Measurements from ENCODE around the gene NHSL1. TPM values are rescaled to one million over a fixed set of nuclear protein-coding genes. Genes with fewer than 3 reads are reported as not detected.
"Not testable (repeated sequence)": the region's sequence is repeated elsewhere in the genome, so short reads cannot be mapped to it uniquely, and the experiment has no call there.

NHSL1 gene
- total RNA-seq, 2 donors from 2014 or later = 13.3 to 15.5 TPM

DNA sequence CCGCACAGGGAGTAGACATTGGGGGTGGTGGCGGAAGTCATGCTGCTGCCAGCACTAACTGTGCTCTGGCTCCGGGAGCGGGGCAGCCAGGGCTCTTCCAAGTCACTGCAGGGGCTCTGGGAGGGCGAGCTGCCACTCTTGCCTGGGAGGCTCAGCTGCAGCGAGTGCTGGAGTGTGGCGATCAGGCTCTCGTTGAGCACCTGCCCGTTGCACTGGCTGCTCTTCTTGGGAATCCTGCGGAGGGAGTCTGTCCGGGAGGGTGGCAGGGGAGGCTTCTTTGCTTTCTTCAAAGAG is 67.3 kb downstream of the NHSL1 start:
- intact Hi-C loops (cut with DNase I) = loop anchor here in 1 of 2 donors (5.0 kb wide), 1 partner anchor 155 kb away; no protein-coding TSS in a partner anchor
- no peak for DNase-seq (ENCODE audit: low spot score)

DNA sequence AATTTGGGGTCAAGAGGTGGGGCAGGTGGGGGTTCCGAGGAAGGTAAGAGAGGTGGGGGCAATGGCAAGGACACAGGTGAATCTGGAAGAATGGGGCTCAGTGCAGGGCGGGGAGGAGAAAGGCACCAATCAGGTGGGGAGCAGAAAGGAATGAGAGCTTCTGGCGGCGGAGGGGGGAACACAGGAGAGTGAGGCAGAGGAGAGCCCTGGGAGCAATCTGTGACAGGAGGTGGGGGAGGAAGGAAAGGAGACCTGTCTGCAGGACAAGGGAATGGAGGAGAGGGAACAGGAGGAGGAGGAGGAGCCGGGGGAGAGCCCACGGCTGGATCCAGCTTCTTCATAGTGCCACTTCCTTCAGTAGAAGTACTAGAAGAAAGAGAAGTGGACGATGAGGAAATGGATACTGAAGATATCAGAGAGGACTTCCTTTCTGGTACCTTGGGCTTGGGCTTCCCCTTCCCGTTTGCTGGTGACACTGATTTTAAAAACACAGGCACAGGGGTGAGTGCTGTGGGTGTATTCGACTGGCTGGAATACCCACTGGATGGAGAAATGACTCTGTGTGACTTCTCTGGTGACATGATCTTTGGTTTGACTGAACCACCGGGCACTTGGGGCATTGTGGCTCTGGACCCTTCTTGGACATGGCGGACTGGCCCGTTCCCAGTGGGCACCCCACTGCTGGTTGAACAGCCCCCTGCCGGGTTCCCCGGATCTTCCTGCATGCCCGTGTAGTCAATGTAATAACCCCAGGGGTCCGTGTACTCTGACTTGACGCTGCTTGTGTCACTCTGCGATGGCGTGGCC is 67.8 kb downstream of the NHSL1 start:
- intact Hi-C loops (cut with DNase I) = loop anchor here in 1 of 2 donors (5.0 kb wide), 1 partner anchor 156 kb away; no protein-coding TSS in a partner anchor
- no peak for DNase-seq (ENCODE audit: low spot score)

DNA sequence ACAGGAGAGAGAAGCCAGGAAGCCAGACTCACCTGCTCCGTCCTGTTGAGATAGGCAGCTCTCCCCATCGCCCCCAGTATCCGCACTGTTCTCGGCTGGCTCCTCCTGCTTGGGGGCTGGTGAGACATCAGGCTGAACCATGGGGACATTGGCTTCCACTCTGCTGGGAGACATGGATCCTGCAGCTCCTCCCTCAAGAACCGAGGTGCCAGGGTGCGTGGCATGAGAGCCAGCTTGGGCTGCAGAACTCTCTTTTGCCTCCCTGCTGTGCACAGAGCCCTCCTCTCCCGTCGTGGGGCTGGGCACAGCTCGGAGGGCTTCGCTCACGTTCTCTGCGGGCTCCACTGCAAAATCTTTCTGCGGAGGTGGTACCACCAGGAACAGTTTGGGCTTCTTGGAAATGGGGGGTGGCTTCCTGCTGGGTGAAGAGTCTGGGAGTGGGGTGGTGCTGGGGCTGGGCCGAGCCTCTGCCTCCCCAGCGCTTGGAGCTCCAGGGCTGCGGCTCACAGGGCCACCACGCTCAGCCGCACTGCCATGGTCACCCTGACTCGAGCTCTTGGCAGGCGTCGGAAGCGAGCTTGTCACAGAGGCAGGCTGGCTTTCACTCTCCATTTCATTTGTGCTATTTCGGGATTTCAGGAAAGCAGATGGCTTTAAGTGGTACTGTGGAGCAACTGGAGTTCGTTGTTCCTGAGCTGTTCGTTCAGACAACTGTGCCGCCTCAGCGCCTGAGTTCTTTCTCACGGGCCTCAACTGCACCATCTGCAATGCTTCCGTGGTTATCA is 68.7 kb downstream of the NHSL1 start:
- DNase-seq (ENCODE audit: low spot score) = no peak
- intact Hi-C loops (cut with DNase I) = loop anchor here in 1 of 2 donors (5.0 kb wide), 1 partner anchor 157 kb away; no protein-coding TSS in a partner anchor

DNA sequence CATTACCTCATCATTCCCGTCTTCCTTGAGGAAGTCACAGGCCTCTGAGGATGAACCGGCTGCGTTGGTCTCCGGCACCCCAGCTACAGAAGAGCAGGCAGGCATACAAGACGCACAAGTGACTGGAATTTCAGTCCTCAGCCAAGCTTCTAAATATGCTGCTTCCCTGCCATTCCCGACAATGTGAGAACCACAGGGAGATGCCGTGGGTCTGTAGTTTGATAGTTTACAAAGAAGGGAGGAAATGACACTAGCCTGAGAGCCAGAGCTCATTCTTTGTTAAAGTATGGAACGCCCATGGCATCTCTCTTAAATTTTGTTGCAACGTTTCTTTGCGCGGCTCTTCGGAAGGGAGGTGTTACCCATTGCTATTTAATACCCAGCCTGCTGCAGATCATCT is 69.5 kb downstream of the NHSL1 start:
- DNase-seq (ENCODE audit: low spot score) = no peak
- intact Hi-C loops (cut with DNase I) = loop anchor here in 1 of 2 donors (5.0 to 10.0 kb wide), 2 partner anchors 158 to 335 kb away; no protein-coding TSS in a partner anchor

DNA sequence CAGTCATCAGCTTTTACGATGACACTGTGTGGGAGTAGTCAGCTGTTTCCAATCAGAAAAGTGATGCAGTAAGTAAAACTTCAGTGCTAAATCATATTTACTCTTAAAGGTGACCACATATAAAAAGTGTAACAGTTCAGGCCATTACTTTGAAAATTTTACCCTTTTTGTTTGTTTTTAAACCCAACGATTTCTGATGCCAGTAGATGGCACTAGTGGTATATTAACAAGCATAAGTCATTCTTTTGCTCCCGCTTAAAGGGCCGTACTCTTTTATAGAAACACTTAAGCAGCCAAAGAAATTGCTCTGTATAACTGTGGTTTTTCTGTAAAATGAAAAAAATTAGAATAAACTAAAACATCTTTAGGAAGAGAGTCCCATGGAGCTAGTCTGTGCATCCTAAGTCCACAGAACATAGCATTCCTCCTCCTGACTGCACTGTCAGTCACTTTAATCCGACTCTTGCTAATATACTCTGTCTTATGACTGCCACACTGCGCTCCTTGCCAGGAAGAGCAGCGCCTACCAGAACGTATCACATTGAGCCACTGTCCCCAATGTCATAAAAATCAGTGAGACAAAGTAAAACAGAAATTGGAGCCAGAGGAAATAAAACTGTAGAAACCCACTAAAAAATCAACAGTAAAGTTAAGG is 70.2 kb downstream of the NHSL1 start:
- no peak for DNase-seq (ENCODE audit: low spot score)
- intact Hi-C loops (cut with DNase I) = loop anchor here in 1 of 2 donors (10.0 kb wide), 1 partner anchor 336 kb away; no protein-coding TSS in a partner anchor

DNA sequence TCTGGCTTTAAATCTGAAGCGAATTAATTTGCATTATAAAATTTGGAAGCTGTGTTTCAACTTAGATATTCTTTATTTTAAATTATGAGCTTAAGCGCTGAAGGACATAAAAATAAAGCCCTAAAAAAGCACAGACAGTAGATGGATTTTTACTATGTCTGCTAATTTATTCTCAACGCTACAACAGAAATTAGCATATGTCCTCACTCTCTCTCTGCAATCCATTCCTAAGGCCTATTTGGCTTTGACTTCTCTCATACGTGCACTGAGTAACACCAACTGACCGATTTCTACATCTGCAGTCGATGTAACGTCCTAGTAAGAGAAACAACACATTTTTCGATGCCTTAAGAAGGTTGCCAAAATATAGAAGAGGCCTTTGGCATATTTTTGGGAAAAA is 71.6 kb downstream of the NHSL1 start:
- DNase-seq (ENCODE audit: low spot score) = no peak
- intact Hi-C loops (cut with DNase I) = loop anchor here in 1 of 2 donors (10.0 kb wide), 1 partner anchor 337 kb away; no protein-coding TSS in a partner anchor

DNA sequence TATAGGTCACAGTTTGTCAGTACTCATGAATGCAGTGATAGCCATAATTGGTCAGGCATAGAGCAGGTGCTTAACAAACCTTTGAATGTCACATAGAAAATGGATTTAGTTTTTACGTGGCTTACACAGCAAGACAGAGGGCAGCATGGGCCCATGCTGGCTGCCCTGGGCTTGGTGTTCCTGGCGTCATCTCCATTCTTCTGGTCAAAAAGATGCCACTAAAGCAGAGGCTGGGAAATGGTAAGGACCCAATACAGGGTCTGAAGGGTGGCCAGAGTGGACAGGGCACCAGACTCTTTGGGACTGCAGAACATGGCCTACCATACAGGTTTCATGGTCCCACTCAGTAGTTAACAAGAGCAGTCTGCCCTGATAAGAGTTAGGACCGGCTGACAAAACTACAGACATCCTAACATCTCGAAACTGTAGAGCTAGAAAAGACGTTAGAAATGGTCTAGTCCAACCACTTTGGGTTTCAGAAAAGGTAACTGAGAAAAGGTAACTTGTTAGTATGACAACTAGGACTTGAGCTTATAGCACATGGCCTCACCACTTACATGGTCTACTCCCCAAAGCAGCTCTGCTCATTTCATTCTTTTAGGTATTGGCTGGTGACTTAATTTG is 72.7 kb downstream of the NHSL1 start:
- intact Hi-C loops (cut with DNase I) = loop anchor here in 1 of 2 donors (10.0 kb wide), 1 partner anchor 338 kb away; no protein-coding TSS in a partner anchor
- no peak for DNase-seq (ENCODE audit: low spot score)

DNA sequence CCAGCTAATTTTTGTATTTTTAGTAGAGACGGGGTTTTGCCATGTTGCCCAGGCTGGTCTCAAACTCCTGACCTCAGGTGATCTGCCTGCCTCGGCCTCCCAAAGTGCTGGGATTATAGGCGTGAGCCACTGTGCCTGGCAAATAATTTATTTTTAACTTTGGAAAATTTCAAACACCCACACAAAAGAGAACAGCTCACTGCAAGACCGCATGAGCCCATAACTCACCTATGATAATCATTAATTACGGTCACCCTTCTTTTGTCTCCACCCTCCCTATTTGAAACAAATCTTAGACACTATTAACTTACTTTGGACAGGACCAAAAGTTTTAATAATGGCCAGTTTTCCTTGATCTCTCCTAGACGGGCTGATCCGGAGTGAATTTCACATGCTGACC is 74.0 kb downstream of the NHSL1 start:
- DNase-seq (ENCODE audit: low spot score) = not testable (repeated sequence)
- intact Hi-C loops (cut with DNase I) = loop anchor here in 1 of 2 donors (10.0 kb wide), 1 partner anchor 340 kb away; no protein-coding TSS in a partner anchor

DNA sequence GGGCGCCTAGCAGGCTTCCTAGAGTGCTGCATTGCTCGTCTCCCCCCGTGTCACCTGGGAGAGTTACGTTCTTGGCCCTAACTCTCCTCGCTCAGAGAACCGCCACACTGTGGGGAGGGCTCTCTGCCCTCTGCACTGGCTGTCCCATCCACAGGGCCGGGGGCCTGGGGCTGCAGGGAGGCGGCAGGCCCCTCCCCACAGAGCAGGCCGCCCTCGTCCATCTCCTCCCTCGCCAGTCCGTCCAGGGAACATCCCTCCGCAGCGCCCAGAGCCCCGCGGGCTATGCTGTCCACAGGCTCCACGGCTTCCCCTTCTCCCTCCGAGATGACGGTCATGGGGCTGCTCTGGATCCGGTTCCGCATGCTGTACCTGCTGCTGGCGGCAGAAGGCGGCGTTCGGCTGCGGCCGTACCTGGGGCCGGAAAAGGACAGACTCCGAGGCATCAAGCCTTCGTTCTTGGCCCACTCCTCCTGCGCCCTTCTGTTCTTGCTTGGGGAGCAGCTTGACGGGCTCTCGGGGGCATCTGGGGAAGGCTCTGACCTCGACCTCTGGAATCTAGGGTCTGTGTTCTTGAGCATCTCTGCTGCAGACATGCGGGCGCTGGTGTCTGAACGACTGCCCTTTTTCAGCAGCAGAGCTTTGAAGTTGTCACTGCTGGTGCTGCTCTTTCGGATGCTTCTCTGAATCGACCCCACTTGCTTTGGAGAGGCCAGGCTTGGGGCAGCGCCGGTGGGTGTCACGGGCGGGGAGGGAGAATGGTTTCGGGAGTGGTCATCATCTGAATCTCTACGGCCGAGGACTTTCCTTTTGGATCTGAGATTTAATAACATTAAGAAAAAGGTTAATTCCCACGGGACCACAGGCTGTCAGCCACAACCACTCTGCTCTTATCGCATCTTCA is 75.0 kb downstream of the NHSL1 start:
- intact Hi-C loops (cut with DNase I) = loop anchor here in 1 of 2 donors (10.0 kb wide), 1 partner anchor 341 kb away; no protein-coding TSS in a partner anchor
- no peak for DNase-seq (ENCODE audit: low spot score)

DNA sequence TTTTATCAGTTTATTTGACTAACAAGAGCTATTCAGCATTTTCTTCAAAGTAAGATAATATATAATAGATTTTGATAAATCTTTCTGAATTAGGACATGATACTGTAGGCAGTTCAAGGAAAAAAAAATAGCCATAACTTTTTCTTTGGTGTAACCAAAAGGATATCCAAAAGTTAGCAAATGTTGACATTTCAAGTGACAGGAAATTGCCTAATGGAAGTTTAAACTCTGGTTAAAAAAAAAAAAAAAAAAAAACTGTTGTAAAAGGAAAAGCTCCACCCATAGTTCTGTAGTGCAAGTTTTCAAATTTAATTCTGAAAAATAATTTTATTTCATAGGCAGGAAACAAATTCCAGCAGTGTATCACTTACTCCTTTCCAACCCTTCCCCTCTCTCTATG is 76.4 kb downstream of the NHSL1 start:
- intact Hi-C loops (cut with DNase I) = loop anchor here in 1 of 2 donors (10.0 kb wide), 1 partner anchor 342 kb away; no protein-coding TSS in a partner anchor
- no peak for DNase-seq (ENCODE audit: low spot score)

DNA sequence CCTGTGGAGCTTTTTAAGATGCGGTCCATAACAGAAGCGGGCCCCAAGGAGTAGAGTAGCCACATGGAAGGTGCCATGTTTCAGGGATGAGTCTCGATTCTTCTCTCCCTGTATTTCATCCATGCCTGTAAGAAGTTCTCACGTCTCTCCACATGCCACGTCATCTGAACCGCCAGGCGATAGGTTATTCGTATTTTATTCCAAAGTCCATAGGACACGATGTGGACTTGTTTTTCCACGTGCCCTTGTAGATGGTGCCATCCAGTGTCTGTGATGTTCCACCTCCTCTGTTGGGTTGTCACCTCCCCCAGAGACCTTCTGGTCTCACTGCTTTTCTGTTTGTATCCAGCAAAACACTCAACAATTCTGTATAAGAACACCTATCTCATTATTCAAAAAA is 77.7 kb downstream of the NHSL1 start:
- intact Hi-C loops (cut with DNase I) = loop anchor here in 1 of 2 donors (10.0 kb wide), 1 partner anchor 343 kb away; no protein-coding TSS in a partner anchor
- no peak for DNase-seq (ENCODE audit: low spot score)

DNA sequence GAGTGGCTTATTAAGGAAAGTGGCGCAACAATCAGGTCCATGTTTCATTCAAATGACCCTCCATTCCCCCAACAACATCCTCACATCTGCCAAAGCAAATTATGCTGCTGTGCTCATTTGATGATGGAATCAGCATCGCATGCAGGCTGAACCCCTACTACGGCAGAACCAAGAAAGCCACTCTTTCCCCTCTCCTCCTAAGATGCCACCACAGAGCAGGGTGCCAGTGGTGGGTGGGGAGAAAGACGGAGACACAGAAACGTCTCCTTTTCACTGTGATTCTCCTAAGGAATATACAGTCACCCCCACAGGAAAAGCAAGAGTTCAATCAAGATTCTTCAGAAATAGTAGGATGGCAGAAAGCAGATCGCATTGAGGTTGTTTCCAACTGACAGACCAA is 78.2 kb downstream of the NHSL1 start:
- intact Hi-C loops (cut with DNase I) = loop anchor here in 1 of 2 donors (10.0 kb wide), 1 partner anchor 344 kb away; no protein-coding TSS in a partner anchor

DNA sequence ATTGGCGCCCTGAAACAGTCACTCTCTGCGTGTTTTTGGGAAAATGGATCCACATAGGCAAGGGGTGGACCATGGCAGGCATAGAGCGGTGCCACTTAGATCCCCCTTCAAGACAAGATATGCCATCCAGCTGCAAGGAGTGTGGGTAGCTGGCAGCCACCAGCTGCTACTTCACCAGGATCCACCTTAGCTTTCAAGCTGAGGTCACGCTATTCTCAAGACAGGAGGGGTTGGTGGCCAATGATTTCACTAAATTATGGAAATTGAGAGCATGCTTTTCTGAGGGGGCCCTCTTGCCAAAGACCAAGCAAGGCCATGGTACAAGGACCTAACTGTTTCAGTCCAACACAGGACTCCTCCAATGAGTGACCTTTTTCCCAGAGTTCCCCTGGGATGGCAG is 78.9 kb downstream of the NHSL1 start:
- intact Hi-C loops (cut with DNase I) = loop anchor here in 1 of 2 donors (10.0 kb wide), 1 partner anchor 344 kb away; no protein-coding TSS in a partner anchor
- no peak for DNase-seq (ENCODE audit: low spot score)

More for the DNA sequence above, 78.2 kb downstream of the NHSL1 start:
- no peak for DNase-seq (ENCODE audit: low spot score)

DNA sequence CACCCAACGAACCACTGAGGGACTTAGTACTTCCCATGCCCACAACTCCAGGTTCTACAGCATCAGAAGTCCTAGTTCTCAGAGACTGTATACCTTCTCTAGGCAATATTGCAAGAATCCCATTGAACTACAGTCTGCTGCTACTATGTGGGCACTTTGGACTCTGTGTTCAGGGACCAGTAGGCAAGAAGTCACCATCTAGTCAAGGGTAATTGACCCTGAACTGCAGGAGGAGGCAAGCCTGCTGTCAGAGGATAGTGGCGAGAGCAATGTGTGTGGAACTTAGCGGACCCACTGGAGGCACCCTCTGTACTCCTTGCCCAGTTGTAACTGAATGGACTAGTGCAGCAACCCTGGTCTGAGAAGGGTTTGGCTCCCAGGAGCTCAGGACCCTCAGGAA is 79.5 kb downstream of the NHSL1 start:
- no peak for DNase-seq (ENCODE audit: low spot score)
- intact Hi-C loops (cut with DNase I) = loop anchor here in 1 of 2 donors (10.0 kb wide), 1 partner anchor 345 kb away; no protein-coding TSS in a partner anchor

DNA sequence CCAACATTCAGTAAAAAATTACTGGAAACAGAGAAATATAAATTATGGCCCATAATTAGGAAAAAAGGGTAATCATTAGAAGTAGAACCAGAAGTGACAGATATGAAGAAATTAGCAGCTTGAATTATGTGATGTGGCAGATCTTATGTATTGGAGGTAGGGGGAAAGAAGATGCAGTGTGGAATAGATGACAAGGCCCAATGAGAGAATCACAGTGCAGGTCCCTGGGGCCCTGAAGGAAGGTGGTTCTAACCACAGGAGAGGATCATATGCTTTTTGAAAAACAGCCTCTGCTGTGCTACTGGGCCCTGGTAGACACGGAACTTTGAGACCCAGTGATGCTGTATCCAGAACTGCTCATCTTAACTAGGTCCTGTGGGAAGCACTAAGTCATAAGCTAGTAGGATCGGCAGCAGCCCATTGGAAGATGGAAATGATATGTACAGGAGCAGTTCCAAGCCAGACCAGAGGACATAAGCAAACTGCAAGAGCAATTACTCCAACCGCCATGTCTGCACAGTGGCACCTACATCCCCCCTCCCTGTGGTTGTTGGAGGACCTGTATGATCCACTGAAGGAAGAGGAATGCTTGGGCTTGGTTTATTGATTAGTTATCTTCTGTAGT is 81.1 kb downstream of the NHSL1 start:
- intact Hi-C loops (cut with DNase I) = no loop called here

DNA sequence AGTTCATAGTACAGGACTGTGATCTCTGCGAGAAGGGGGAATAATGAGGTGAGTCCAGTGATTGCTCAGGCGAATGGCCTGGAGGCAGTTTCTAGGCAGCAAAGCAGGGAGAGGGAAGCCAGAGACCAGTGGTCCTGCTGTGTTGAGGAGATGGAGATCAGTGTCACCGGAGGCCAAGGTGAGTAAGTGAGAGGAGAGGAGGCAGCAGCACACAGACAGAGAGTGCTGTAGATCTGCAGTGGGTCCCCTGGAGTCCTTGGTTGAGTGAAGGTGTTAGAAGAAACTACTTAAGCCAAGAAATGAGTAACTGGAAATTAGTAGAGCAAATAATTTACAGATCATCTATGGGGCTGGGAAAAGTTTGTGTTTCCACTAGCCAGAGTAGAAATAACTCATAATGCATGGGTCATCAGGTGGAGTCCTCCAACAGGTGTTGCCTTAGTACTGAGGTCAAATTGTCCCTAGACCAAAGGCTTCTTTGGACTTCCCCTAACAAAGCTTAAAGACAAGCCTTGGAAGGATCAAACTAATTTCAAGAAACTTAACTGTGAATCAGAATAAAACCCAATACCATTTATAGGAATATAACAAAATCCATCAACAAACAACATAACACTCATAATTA is 81.7 kb downstream of the NHSL1 start:
- intact Hi-C loops (cut with DNase I) = no loop called here
- no peak for DNase-seq (ENCODE audit: low spot score)

More for the DNA sequence above, 81.1 kb downstream of the NHSL1 start:
- no peak for DNase-seq (ENCODE audit: low spot score)

DNA sequence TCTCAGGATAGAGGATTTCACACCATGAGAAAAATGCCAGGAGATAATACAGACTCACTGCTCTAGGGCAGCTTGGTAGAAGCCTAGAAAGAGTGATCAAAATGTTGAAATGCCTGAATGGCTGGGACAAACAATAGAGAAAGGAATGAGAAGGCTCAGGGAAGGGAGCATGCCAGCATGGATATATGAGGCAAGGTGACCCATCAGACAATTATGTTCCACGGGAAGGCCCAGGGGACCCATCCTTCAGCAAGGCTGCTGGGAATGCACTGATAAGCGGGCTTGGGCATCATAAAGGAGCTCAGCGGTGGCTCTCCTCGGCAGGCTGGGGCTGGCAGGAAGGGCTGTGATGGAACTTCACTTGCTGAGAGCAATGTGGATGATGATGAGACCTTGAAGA is 83.1 kb downstream of the NHSL1 start:
- intact Hi-C loops (cut with DNase I) = no loop called here

More for the DNA sequence above, 83.1 kb downstream of the NHSL1 start:
- no peak for DNase-seq (ENCODE audit: low spot score)
